Right renal cortex interstitium (tissue), 3 donors: ENCODE data around the gene TUBGCP2. TPM values are rescaled to one million over a fixed set of nuclear protein-coding genes. Genes with fewer than 3 reads are reported as not detected.

Experiments
- DNase-seq, 3 donors: peaks; one replicate each; pipeline ENCODE4 v3.0.0-alpha.2; 2013; ENCODE audit warnings: low read depth in 3 of 3, low spot score in 2 of 3
- polyA plus RNA-seq, 3 donors: library from polyadenylated mRNA; unstranded; fragments of 120-200 nt; gene quantifications; one replicate each; pipeline ENCODE4 v1.2.1, GENCODE V29; 2013; ENCODE audit not compliant: insufficient read length in 3 of 3

The TUBGCP2 gene
- polyA plus RNA-seq, 3 donors = 53.6 to 60.4 (median 56.3) TPM

GRCh38 chr10:133281628-133282372 is 26.9 kb downstream of the TUBGCP2 start:
- DNase-seq = no peak

GRCh38 chr10:133281084-133281483 is 27.6 kb downstream of the TUBGCP2 start:
- DNase-seq = no peak

DNA sequence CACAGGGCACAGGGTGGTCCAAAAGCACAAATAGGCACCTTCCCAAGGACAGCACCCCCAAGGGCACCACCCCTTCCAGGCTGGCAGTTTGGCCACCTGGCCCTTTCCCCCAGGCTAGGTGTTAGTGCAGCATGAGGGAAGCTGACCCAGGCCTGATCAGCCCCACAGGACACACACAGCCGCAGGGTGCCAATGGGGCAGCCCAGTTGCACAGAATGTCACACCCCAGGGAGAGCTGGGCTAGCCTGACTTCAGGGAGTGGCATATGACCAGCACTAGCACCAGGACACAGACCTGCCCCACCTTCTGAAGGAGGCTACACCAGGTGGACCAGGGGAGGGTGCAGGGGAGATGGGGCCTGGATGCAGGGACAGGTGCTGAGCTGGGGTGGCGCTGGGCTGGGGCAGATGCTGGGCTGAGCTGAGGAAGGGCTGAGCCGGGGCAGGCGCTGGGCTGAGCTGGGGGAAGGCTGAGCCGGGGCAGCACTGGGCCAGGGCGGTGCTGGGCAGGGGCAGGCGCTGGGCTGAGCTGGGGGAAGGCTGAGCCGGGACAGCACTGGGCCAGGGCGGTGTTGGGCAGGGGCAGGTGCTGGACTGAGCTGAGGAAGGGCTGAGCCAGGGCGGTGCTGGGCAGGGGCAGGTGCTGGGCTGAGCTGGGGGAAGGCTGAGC is 28.1 kb downstream of the TUBGCP2 start:
- DNase-seq = no peak

DNA sequence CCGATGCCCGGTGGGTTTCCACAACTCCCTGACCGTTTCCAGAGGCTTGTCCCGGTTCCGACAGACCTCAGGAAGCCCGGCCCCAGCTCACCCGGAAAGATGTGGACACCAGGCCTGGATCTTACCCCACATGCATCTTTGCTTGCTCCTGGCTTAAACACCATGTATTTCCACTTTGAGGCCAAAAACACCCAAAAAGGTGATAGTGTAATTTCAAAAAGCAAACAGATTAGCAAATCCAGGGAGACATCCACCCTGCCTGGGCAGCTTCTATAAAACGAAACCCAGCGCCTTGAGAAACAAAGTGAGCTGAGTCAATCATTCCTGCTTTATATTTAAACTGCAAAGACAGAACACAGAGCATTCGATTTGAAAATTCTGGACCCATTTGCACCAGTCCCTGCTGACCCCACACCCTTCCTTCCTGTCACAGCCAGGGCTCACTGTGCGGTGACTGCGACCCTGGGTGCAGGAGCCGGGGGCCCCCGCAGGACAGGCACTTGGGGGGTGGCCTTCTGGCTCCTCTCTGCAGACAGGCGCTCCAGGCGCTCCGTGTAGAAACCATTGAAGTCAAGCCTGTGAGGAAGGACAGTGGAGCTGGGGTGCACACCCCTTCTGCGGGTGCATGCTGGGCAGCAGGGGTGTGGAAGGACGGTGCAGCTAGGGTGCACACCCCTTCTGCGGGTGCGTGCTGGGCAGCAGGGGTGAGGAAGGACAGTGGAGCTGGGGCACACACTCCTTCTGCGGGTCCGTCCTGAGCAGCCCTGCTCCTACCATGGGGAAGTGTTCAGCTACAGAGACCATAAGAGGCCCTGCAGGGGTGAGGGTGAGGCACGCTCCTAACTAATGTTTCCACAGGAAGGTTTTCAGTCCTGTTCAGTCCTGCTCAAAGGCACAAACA is 29.1 kb downstream of the TUBGCP2 start:
- DNase-seq = no peak

DNA sequence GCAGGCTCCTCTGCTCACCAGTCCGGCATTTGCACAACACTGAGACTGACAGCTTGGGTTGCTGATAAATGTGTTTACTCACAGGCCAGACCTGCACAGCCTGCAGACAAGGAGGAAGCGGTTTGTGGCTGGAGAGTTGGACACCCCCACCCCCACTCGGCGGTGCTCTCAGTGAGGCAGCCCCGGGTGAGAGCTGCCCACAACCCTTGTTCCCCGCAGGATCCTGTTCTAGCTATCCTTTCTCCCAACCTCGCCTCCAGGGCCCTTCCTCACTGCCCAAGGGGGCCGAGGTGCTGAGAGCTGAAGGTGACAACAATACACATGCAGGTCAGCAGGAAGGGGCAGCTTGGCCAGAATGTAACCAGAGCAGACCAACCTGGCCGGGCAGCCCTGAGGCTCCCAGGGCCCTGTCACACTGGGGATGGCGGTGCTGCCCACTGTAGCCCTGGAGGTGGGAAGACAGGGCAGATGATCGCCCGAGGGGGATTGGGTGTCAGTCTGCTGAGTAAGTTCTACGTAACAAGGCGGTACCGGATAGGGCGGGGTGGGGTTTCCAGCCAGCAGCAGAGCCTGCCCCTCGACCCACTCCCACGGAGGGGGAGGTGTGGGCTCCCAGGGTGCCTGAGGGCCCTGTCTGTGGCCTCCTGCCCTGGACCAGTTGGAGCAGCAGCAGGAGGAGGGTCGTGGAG is 30.0 kb downstream of the TUBGCP2 start:
- DNase-seq = no peak

- no peak for DNase-seq
Measured at GRCh38 chr10:133277993-133278576, 30.6 kb downstream of the TUBGCP2 start.

DNA sequence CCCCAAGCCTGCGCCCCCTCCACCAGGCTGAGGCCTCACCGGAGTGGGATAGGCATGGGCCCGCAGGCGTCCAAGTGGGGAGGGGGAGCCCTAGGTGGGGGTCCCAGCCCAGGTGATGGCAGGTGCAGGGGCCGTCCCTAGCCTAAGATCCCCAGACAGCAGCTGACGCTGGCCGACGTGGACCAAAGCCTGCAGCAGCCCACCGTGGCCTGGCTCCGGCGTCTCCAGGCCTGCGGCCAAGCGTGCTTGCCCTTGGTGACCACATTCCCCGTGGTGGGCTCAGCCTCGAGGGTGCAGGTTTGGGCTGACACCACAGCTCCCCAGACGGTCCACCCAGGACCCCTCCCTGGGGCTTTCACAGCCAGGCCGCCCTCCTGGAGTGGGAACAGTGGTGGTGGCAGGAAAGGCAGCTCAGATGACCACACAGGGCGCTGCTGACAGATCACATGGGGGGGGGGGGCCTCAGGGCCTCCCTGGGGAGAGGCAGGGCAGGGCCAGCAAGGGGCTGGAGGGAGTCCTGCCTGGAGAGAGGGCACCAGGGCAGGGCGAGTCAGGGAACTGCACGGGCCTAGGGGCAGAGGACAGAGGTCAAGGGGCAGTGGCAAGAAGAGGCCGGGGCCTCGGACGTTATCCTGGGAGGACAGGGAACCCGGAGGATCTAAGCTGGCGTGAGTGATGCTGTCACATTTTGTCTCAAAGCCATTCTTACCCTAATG is 31.2 kb downstream of the TUBGCP2 start:
- DNase-seq = no peak

DNA sequence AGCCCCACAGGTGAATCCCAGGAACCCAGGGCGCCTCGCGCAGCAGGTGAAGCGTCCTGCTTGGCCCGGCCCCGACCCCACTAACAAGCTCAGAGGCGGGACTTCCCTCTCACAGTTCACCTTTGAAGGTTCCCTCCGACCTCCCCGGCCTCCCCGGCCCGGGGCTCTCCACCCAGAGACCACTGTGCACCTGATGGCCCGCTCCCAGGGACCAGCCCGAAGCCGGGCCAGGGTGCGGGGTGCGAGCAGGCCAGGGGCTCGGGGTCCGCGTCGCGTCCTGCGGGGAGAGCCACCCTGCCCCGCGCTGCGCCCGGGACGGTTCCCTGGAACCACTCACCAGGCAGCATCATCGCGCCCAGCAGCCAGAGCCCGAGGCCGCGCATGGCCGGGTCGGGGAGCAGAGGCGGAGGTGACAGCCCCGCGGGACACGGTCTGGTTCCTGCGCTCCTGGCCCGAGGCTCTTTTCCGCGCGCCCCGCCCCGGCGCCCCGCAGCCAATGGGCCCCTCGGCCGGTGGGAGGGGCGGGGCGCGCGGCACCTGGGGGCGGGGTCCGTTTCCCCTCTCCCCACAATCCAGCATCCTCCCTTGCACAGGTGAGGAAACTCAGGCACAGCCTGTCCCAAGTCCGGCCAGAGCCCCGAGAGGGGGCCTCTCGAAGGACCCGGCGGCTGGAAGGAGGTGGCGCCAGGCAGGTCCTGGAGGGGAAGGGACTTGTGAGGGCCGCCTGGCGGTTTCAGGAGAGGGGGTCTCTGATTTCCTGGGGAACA is 32.1 kb downstream of the TUBGCP2 start, which contains the start of gene ADAM8:
Gene ADAM8 (minus strand): TSS at position 434 of the 767 bp plus-strand sequence. CDS start 51 bp downstream, at position 383.
- no peak for DNase-seq

DNA sequence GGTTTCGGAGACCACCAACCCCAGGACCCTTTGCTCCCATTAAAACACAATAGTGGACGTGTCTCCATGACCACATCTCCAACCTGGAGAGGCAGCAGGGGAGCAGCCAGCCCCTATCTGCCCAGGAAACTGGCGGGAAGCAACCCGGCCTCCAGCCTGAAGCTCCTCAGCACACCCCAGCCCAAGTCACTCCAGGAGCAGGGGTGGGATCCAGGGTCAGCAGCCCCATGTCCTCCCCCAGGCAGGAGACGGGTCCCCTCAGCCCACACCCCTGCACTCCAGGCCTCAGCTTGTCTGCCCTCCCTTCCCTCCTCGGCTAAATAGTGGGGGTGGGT is 32.6 kb downstream of the TUBGCP2 start:
- no peak for DNase-seq

DNA sequence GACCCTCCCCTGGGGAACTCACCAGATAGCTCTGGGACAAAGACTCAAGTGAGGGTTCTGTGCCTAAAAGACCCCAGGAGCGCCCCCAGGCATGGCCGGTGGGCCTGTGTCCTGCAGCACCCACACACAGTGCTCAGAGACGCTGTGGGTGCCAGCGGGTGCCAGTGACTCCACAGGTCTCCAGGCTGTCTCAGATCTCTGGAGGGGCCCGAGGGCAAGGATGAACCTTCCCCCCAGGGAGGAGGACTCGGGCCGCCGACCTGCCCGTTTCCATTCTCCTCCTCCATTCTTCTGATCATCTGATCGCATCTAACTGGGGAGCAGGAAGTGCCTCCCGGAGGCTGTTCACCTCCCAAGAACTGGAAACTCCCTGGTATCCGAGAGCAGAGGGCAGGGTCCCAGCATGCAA is 33.0 kb downstream of the TUBGCP2 start:
- DNase-seq = no peak

DNA sequence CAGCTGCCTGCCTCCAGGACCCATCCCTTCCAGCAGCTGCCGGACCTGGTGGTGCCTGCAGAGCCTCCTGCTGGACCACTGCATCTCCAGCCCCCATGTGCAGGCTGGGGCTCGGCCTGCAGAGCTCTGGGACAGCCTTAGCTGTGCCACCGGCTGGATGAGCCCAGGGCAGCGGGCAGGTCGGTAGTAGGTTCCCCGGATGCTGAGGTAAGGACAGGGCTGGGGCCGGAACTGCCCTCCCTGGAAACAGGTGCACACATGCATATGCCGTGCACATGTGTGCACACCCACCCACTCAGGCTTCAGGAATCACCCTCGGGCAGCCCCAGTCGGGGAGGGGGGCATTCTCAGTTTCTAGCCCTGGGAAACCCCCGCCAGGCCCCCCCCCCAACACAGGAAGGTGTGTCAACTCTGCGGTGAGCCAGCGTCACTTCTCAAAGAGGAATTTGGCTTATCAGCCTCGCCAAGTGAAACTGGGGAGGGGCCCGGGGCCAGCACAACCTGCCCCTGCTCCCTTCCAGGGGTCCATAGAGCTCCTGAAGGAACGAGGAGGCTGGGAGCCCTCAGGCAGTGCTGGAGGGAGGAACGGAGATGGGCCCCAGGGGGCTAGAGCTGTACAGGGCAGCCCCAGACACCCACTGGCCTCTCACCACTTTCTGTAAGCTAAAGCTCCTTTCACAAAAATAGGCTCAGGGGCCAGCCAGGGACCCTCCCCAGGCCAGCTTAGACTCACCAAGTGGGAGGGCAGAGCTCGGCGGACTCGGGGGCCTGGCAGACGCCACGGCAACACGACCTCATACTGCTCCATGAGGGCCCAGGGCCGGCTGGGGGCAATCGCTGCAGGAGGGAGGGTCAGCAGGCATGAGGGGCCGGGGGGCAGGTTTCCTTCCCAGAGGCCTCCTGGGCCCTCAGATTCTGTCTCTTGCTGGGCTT is 33.7 kb downstream of the TUBGCP2 start:
- no peak for DNase-seq

GRCh38 chr10:133273534-133274143 is 35.0 kb downstream of the TUBGCP2 start:
- DNase-seq = no peak

- no peak for DNase-seq
Measured at GRCh38 chr10:133272964-133273420, 35.7 kb downstream of the TUBGCP2 start.

GRCh38 chr10:133272301-133272963 is 36.2 kb downstream of the TUBGCP2 start:
- DNase-seq = no peak

GRCh38 chr10:133271521-133272300 is 37.0 kb downstream of the TUBGCP2 start:
- DNase-seq = no peak

DNA sequence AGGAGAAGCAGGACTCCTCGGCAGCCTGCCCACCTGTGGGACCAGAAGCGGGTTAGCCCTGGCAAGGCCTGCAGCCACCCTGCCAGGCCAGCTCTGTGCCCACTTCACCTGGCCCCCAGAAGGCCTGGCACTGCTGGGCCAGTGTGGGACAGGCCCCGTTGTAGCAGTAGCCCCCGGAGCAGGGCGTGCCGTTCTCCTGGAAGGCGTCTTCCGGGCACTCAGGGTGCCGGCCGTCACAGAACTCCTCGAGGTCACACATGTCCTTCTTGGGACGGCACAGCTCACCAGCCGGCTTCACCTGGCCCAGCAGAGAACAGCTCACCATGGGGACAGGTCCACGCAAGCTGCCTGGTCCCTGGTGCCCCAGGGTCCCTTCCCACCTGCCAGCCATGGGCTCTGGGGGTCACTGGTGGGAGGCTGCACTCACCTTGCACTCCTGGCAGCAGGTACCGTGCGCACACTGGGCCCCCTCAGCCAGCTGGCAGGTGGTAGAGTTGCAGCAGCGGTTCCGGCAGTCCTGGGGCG is 37.8 kb downstream of the TUBGCP2 start:
- no peak for DNase-seq
